HepG2 (cell line): ENCODE measurements around the gene FAM118A. TPM values are rescaled to one million over a fixed set of nuclear protein-coding genes. Genes with fewer than 3 reads are reported as not detected.

Source experiments
- AHR ChIP-seq: IDR thresholded peaks from 2 replicates; pipeline ENCODE4 v1.6.1; 2018; ENCODE audit warnings: missing genetic modification reagents, missing compliant biosample characterization
- BRCA1 ChIP-seq: sonication (generic); formaldehyde crosslinking; IDR thresholded peaks from 2 replicates; pipeline ENCODE4 v1.4.0; 2020; ENCODE audit warnings: missing genetic modification reagents
- GABPA ChIP-seq, 2 experiments: IDR thresholded peaks; 2 replicates each; pipeline ENCODE4 v1.6.1; 2011 to 2016; ENCODE audit warnings: low read depth in 2 of 2, low read length in 1 of 2, missing biosample characterization in 1 of 2, missing genetic modification characterization in 1 of 2
- JUNB ChIP-seq: sonication (generic); formaldehyde crosslinking; IDR thresholded peaks from 2 replicates; pipeline ENCODE4 v1.8.0; 2022; ENCODE audit warnings: missing genetic modification reagents, mild to moderate bottlenecking, borderline replicate concordance
- MAFF ChIP-seq: IDR thresholded peaks from 2 replicates; pipeline ENCODE4 v1.6.1; 2011; ENCODE audit warnings: low read depth, low read length, improper control_type of control experiment
- MLXIP ChIP-seq: sonication (generic); formaldehyde crosslinking; IDR thresholded peaks from 2 replicates; pipeline ENCODE4 v1.9.0; 2021; ENCODE audit warnings: missing genetic modification reagents, borderline replicate concordance
- PAWR ChIP-seq: sonication (generic); formaldehyde crosslinking; IDR thresholded peaks from 2 replicates; pipeline ENCODE4 v1.4.0; 2020; ENCODE audit warnings: missing genetic modification reagents, mild to moderate bottlenecking, borderline replicate concordance
- STAT6 ChIP-seq: sonication (generic); formaldehyde crosslinking; IDR thresholded peaks from 2 replicates; pipeline ENCODE4 v1.4.0; 2020; ENCODE audit warnings: missing genetic modification reagents, mild to moderate bottlenecking, borderline replicate concordance
- TOE1 ChIP-seq: sonication (generic); formaldehyde crosslinking; IDR thresholded peaks from 2 replicates; pipeline ENCODE4 v1.4.0; 2020; ENCODE audit warnings: mild to moderate bottlenecking, missing genetic modification reagents
- TRIM22 ChIP-seq: fragments of 450-650 bp; IDR thresholded peaks from 2 replicates; pipeline ENCODE4 v1.6.1; 2017
- ZNF318 ChIP-seq: sonication (generic); formaldehyde crosslinking; IDR thresholded peaks from 2 replicates; pipeline ENCODE4 v1.4.0; 2020; ENCODE audit warnings: mild to moderate bottlenecking, missing genetic modification reagents
- polyA plus RNA-seq, 8 experiments: library from polyadenylated mRNA; depleted of rRNA in 3 of 8; stranded (reverse) in 7 of 8; unstranded in 1 of 8; fragments of >200 nt; fragmentation: Illumina TruSeq in 4 of 8; extraction: Trizol in 4 of 8; gene quantifications; 2 replicates each; pipeline versions ENCODE4 v1.2.1 to v1.2.3, GENCODE V29; 2011 to 2016; ENCODE audit warnings: low read depth in 4 of 8, missing spikeins in 1 of 8, mixed read lengths in 1 of 8; ENCODE audit not compliant: insufficient read depth in 1 of 8
- total RNA-seq, 5 experiments: library from RNA; depleted of rRNA; stranded (reverse); fragments of >200 nt; fragmentation: Illumina TruSeq; extraction: Trizol; gene quantifications; 2 replicates each; pipeline ENCODE4 v1.2.3, GENCODE V29; 2016; ENCODE audit warnings: low read depth in 1 of 5

Gene FAM118A
- total and polyA plus RNA-seq, 2 of the 13 experiments (the other 11 are each of a cell fraction or from before 2014, with no cell fraction given) = 36.7 to 48.2 TPM

- TF ChIP-seq TOE1 (CRISPR knock-in tag) (no peak), GABPA (IDR thresholded peaks at IDR 0.05; ENCODE audit: low read depth, low read length) (no peak), GABPA (CRISPR knock-in tag; IDR thresholded peaks at IDR 0.05; ENCODE audit: low read depth) (no peak), MAFF (no peak), MLXIP (CRISPR knock-in tag) (no peak), ZNF318 (CRISPR knock-in tag) (no peak), JUNB (CRISPR knock-in tag) (no peak), PAWR (CRISPR knock-in tag) (no peak), TRIM22 (no peak), AHR (CRISPR knock-in tag) (no peak), STAT6 (CRISPR knock-in tag) (no peak; the same call in 1 of the 2 replicates), BRCA1 (CRISPR knock-in tag) (no peak)
These were observed 40.5 kb upstream of the FAM118A start (continued) for GRCh38 chr22:45268958-45269844.
